ENCODE results near the gene STT3A.

The STT3A gene

DNA sequence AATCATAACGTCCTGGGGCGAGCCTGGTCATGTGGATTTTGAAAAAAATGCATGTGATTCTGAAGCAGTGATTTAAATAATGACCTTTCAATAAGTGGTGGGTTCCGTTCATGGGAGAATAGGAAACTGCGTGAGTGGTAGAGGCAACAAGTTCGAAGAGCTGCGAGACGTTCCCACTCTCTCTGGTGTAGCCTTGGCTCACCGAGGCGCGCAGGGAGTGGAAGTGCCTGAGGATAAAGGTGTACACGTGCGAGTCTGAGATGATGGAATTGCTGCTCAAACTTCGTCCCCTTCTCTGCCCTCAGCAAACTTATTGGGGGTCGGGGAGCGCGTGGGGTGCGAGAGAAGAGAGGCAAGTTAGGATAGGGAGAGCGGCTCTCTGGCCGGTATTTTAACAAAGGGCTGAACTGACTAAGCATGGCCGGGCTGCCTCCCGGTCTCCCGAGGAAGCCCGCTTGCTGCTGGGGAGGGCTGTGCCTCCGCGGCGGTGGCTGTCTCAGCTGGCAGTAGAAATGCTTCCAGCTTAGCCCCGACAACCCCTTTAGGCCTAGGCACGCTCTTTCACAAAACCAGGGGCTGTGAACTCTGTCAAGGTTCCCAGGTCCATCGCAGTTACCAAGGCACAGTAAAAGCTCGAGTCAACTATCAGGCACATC, 875 bp upstream of the STT3A start:
- DNase-seq = peak; percentile 36

DNA sequence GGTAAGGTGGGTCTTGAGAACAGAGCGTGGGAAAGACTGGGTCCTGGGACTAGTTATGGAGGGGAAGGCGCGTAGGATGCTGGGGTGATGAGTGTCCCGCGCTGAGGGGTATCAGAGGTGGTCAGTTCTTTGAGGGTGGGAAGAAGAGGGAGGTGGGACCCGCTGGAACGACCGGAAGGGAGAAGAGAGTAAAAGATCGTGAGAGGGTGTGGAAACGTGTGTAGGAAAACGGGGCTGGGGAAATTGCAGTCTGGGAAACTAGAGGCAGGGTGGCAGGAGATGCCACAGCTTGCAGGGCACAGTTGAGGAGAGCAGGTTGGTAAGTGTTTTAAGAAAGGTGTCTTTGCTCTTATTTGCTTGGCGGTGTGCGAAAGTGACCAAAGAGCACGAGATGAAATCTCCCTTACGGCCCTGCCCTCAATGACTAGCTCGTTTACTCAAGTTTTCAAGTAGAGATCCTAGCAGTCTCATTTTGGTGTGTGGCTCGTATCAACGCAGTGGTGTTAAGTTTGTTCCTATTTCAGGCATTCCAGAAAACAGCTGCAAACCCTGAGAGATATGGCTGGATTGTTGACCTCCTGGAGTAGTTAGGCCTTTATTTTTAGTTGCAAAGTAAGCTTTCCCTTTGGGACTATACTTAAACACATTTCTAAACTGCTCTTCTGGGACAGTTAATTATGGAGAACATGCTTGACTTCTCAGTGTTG, 615 bp downstream of the STT3A start:
- no peak for DNase-seq

DNA sequence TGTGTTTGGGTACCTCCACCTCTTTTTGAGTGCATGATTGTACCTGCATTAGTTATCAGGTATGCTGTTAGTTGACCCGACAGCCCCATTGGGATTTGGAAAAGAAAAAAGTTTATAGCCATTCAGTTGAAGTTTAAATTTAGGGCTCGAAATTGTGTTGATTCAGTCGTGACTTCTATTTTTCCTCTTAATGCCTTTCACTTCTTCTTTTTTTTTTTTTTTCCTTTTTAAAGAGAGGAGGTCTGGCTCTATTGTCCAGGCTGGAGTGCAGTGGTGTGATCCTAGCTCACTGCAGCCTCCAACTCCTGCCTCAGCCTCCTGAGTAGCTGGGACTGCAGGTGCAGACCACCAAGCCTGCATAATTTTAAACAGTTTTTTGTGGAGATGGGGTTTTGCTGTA, 2.3 kb downstream of the STT3A start:
- DNase-seq = no peak

DNA sequence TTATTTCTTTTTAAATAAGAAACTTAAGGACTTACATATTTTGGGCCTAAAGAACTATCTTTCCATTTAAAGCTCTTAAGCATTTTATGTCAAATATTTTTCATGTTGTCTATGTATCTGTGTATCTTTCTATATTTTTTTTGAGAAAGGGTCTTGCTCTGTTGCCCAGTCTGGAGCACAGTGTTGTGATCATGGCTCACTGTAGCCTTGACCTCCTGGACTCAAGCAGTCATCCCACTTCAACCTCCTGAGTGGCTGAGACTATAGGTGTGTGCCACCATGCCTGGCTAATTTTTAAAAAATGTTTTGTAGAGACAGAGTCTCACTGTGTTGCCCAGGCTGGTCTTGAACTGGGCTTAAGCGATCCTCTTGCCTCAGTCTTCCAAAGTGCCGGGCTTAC, 8.0 kb downstream of the STT3A start:
- no peak for DNase-seq

DNA sequence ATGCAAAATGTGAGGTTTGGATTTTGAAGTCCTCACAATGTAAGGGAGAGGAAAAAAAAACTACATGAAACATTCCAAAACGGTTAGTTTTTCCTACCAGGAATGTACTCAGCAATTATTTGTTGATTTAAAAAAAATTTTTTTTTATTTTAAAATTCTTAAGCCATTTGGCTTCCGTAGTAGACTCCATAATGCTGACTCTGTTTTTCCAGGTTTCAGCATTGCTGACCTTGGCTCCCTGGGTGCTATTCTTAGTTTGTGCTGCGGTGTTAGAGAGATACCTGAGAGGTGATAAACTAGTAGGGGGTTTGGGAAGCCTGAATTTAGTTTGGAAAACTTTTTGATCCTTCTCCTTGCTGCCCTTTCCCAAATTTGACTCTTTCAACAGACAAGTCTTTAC, 10.6 kb downstream of the STT3A start:
- no peak for DNase-seq

DNA sequence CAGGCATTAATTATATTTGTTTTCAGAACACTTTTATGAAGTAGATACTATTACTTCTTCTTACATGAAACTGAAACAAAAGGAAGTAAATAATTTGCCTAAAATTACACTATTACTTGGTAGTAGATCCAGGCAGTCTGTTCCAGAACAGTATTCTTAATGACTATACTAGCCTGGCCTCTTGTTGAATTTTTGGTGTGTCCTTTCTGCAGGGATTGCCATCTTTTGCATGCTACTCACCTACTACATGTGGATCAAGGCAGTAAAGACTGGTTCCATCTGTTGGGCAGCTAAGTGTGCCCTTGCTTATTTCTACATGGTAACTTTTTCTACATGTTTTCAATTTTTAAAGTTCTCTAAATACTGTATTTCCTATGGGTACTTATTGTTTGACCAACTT, 12.8 kb downstream of the STT3A start:
- DNase-seq = no peak

DNA sequence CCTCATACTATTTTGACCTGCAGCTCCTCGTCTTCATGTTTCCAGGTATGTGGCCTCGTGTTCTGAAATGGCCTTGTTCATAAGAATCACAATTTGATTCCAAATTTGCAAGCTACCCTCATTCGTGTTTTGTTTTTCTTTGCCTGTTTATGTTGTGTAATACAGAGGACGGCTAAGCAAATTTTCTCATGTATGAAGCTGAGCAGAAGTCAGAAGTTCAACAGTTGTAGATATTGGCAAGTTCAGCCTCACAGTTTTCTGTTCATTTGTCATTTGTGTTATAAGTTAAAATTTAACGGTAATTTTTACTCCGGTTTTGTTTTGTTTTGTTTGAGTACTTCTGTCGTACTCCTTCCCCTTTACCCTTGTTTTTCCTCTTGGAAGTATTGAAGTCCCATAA, 16.9 kb downstream of the STT3A start:
- no peak for DNase-seq

DNA sequence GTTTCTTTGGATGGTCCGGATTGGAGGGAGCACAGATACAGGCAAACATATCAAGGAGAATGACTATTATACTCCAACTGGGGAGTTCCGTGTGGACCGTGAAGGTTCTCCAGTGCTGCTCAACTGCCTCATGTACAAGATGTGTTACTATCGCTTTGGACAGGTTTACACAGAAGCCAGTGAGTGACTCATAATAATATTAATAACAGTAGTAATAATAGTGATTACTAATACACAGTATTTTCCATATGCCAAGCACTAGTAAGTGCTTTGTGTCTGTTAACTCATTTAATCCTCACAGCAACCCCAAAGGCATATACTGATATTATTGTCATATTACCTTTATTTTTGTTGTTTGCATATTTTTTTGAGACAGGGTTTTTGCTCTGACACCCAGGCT, 25.7 kb downstream of the STT3A start:
- no peak for DNase-seq

DNA sequence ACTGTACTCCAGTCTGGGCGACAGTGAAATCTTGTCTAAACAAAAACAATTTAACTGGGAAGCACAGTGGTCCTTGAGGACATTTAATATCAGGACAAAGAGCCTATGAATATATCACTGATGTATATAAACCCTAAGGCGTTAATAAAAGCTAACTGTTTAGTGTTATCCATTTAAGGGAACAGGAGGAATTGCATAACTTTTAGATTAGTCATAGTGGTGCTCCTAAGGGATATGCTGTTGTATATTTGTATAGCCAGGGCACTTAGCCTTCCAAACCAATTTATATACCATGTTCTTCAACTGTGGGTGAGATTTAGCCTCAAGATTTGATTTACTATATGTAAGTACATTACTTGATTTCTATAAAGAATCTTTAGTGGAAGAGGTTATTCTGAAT, 29.3 kb downstream of the STT3A start:
- no peak for DNase-seq

DNA sequence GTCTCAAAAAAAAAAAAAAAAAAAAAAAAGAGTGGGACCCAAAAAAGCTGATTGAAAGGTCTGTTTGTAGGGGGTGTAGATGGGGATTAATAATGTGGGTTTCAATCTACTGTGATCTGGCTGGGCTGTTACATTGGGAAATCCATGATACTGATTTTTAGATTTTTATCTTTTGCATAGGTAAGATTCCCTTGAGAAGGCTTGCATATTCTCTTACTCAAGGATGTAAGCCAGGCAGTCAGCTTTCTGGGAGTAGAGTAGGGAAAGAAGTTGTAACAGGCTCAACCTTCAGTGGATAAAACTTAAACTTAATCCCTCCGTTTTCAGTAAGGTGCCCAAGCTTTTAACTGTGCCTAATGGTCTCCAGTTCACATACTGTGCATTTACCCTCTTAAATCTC, 30.4 kb downstream of the STT3A start:
- DNase-seq = no peak

DNA sequence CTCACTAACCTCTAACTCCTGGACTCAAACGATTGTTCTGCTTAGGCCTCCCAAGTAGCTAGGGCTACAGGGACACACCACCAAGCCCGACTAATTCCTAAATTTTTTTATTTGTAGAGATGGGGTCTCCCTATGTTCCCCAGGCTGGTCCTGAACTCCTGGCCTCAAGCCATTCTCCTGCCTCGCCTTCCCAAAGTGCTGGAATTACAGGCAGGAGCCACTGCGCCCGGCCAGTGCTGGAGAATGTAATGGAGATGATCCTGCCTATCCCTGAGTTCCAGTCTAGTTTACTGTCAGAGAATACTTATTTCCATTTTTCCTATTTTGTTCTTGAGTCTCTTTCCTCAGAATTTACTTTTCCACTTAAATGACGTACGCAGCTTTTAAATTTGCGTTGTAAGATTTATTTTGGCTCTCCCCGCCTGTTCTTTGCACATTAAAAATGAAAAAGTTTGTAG, 32.1 kb downstream of the STT3A start, which contains the start of gene CHEK1:
CHEK1 (plus strand) TSS at position 408 of the 458 bp plus-strand sequence. CDS start 1,606 bp downstream, outside the sequence.
- DNase-seq = no peak

DNA sequence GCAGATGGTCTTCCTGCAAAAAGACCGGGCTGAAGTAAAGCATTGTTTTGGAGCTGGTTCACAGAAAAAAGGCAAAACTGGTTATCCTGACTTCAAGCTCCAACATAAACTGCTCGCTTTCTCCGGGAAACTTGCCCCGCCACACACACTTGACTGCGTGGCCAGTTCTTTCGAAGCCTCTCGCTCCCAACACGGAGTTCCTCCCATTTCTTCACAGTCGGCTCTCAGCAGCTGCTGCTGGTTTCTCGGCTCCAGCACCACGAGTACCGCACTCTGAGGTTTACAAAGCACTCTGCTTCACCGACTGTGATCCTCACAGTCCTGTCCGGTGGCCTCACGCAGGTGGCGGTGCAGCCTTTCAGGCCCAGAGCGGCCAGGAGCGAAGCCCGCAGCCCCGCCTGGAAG, 32.6 kb downstream of the STT3A start:
- DNase-seq = no peak

DNA sequence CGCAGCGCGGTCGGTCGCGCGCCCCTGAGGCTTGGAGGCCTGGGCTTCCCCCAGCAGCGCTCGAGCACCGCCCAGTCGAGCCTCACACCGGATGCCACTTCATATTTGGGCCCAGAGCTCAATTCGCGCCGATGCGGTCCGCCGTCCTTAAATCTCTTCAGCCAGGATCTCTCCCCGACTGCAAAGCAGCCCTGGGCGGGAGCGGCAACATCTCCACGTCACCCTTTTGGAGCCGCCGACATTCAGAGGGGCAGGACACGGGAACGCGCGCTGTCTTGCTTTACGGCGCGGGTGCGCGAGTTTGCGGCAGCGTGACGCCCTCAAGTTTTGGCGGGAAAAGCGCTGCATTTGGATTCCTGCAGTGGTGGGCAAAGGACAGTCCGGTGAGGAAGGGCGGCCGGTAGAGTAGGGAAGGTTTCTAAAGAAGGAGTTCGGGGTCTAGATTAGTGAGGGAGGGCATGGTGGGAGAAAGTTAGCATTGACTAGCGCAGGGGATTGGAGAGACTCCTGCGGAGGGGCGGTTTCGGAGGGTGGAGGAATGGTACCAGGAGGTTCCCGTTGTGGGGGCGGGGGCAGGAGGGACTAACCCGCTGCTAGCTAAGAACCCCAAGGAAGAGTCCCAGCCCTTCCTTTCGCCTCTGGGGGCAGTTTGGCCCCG, 33.1 kb downstream of the STT3A start:
- DNase-seq = peak; percentile 84

DNA sequence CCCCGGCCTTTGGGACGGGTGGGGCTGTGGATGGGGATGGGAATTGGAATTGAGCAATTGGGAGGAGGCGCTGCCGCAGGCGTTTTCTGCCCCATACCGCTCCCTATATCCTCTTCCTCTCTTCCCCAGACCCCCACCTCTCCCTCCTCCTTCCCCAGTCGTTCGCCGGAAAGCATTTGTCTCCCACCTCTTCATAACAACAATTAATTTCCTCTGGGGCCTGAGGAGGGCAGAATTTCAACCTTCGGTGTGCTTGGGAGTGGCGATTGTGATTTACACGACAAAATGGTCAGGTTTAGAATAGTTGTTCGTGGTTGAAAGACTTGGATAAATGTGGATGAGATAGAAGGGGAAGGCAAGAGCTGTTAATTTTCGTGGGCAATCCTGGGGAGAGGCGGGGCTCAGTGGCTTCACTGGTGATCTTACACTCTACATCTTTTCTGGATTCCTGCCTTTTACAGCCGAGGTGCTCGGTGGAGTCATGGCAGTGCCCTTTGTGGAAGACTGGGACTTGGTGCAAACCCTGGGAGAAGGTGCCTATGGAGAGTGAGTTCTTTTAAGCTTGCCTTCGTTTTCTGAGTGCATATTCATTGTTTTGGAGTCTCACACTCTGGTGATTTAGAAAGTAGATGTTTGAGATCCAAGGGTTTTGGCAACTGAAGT, 33.8 kb downstream of the STT3A start:
- no peak for DNase-seq

DNA sequence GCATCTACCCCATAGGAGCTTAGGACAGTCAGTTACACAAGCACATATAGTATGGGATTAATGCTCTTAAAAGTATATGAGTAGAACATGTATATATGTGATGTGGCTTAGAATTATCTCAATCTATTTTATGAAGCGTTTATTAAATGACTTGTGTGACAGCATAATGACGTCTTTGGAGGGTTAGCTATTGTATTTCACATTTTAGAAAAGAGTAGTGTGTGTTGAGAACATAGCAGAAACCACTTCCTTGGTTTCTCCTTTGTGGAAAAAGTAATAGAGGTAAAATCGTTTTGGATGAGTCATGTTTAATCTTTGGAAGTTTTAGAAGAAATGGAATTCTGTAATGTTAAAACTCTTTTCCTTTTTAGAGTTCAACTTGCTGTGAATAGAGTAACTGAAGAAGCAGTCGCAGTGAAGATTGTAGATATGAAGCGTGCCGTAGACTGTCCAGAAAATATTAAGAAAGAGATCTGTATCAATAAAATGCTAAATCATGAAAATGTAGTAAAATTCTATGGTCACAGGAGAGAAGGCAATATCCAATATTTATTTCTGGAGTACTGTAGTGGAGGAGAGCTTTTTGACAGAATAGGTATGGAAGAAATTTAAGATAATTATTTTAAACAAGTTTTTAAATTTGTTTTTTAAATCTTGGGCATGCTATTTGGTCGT, 34.7 kb downstream of the STT3A start:
- DNase-seq = no peak

DNA sequence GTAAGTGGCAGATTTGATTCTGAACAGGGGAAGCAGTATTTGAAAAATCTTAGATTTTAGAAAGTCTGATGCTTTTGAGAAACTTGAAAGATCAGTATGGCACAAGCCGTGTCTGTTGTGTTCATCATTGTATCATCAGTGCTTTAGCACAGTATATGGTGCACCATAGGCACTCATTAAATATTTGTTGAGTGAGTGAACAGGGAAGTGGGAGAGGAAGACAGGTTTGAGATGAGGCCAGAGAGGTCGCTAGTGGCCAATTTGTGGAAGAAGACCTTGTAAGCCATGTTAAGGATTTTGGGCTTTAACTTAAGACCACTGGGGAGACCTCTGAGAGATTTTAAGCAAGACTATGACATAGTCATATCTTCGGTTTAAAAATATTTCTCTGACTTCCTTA, 45.2 kb downstream of the STT3A start:
- DNase-seq = no peak

DNA sequence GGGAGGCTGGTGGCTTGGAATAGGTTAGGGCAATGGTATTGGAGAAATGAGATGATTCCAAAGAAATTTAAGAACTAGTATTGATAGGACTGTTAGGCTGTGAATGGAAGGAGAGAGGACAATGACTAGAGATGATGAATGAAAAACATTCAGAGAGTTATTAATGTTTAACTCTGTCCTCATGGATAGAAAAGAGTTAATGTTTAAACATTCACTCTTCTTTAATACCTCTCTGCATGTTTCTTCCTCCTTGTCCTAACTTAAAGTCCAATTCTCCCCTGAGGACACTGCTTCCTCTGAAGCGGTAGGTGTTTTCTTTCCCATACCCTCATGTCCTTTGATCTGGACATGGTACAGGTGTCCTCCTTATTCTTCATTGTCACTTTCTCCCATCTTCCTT, 45.7 kb downstream of the STT3A start:
- no peak for DNase-seq

DNA sequence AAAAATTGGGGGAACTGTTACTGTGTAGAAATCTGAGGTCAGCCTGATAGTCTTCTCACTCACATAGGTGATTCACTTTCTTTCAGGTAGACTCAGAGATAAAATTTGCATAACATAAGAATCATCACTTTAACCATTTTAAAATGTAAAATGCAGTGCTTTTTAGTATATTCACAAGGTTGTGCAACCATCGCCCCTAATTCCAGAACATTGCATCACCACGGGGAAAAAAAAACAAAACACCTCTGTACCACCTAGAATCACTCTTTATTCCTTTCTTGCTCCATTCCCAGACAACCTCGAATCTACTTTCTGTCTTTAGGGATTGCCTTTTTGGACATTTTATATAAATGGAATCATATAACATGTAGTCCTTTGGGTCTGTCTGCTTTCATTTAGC, 53.2 kb downstream of the STT3A start:
- DNase-seq = no peak

DNA sequence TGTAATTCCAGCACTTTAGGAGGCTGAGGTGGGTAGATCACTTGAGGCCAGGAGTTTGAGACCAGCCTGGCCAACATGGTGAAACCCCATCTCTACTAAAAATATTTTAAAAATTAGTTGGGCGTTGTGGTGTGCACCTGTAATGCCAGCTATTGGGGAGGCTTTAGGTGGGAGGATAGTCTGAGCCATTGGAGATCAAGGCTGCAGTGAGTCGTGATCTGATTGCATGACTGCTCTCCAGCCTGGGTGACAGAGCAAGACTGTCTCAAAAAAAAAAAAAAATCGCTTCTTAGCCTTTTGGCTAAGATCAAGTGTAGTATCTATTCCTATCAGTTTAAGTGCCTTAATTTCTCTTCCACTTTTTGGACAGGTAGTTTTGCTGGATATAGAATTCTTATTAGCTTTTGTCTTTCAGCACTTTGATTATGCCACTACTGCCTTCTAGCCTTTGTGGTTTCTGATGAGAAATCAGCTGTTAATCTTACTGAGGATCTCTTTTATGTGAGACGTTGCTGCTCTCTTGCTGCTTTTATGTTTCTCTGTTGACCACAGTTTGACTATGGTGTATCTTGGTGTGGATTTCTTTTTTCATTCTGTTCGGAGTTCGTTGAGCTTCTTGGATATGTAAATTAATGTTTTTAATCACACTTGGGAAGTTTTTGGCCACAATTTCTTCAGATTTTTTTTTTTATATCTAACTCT, 57.0 kb downstream of the STT3A start:
- no peak for DNase-seq

DNA sequence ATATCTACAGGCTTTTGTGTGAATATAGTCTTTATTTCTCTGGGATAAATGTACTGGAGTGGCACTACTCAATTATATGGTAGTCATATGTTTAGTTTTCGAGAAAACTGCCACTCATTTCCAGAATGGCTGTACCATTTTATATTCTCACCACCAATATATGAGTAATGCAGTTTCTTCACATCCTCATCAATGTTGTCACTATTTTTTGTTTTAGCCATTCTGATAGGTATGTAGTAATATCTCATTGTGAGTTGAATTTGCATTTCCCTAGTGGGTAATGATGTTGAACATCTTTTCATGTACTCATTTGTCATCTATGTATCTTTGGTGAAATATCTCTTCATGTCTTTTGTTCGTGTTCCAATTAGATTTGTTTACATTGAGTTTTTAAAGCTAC, 70.0 kb downstream of the STT3A start:
- DNase-seq = no peak

DNA sequence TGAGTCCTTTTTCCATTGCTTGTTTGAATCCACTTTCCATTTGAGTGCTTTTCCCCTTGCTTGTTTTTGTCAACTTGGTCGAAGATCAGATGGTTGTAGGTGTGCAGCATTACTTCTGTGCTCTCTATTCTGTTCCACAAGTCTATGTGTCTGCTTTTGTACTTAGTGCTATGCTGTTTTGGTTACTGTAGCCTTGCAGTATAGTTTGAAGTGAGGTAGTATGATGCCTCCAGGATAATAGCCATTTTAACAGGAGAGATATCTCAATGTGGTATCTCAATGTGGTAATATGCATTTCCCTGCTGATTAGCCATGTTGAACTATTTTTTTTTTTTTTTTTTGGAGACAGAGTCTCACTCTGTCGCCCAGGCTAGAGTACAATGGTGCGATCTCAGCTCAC, 71.3 kb downstream of the STT3A start:
- DNase-seq = no peak

DNA sequence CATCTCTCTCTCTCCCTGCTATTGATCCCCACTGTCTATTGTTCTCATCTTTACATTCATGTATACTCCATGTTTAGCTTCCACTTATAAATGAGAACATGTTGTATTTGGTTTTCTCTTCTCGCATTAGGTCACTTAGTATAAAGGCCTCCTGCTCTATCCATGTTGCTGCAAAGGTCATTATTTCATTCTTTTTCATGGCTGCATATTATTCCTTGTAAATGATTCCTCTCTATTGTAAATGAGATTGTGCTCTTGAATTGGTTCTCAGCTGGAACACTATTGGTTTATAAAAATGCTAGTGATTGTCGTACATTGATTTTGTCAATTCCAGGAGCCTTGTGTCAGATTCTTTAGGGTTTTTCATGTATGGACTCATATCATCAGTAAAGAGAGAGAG, 74.5 kb downstream of the STT3A start:
- DNase-seq = no peak

Measured in activated CD8-positive, alpha-beta memory T cell treated with anti-CD3 and anti-CD28 coated beads, Interleukin-2, amount 50 U/mL, for 4 hours (primary cell).